CD4-positive, alpha-beta T cell treated with Interleukin-12 subunit alpha and Interleukin-12 subunit beta, for 1 hour (primary cell): ENCODE data around the gene LY9.

Source experiments
- DNase-seq: peaks from one replicate; pipeline ENCODE4 v3.0.0-alpha.2; 2020

The LY9 gene

GRCh38 chr1:160795951-160796383, at the start of gene LY9:
LY9 (plus strand) TSS chr1:160796174; CDS start chr1:160796188, 14 bp downstream.
- DNase-seq = peak; percentile 93

- DNase-seq = no peak
Observed at GRCh38 chr1:160746836-160747500, 49.0 kb upstream of the LY9 start.

- DNase-seq = no peak
Observed at GRCh38 chr1:160747717-160748116, 48.3 kb upstream of the LY9 start.

- DNase-seq = no peak
Observed at GRCh38 chr1:160748181-160748877, 47.6 kb upstream of the LY9 start.

GRCh38 chr1:160748878-160749269, 47.1 kb upstream of the LY9 start:
- no peak for DNase-seq

- DNase-seq = no peak
Observed at GRCh38 chr1:160750608-160751007, 45.4 kb upstream of the LY9 start.

GRCh38 chr1:160752406-160752805, 43.6 kb upstream of the LY9 start:
- no peak for DNase-seq

- DNase-seq = no peak
Observed at GRCh38 chr1:160752924-160753323, 43.0 kb upstream of the LY9 start.

GRCh38 chr1:160753594-160753993, 42.4 kb upstream of the LY9 start:
- DNase-seq = no peak

GRCh38 chr1:160755461-160755860, 40.5 kb upstream of the LY9 start:
- no peak for DNase-seq

GRCh38 chr1:160755911-160756848, 39.8 kb upstream of the LY9 start:
- peak; percentile 60 for DNase-seq

GRCh38 chr1:160756849-160757201, 39.1 kb upstream of the LY9 start:
- no peak for DNase-seq

- DNase-seq = no peak
Observed at GRCh38 chr1:160758521-160758920, 37.5 kb upstream of the LY9 start.

GRCh38 chr1:160759740-160760139, 36.2 kb upstream of the LY9 start:
- no peak for DNase-seq

- no peak for DNase-seq
Observed at GRCh38 chr1:160761046-160761445, 34.9 kb upstream of the LY9 start.

GRCh38 chr1:160761886-160762285, 34.1 kb upstream of the LY9 start:
- no peak for DNase-seq

GRCh38 chr1:160763993-160764392, 32.0 kb upstream of the LY9 start:
- no peak for DNase-seq

GRCh38 chr1:160767395-160768294, 28.3 kb upstream of the LY9 start:
- peak; percentile 39 for DNase-seq

- DNase-seq = peak; percentile 90
Observed at GRCh38 chr1:160768295-160768657, 27.7 kb upstream of the LY9 start.

- DNase-seq = no peak
Observed at GRCh38 chr1:160772331-160772730, 23.6 kb upstream of the LY9 start.

- no peak for DNase-seq
Observed at GRCh38 chr1:160773093-160773492, 22.9 kb upstream of the LY9 start.

GRCh38 chr1:160774886-160775719, 20.9 kb upstream of the LY9 start:
- no peak for DNase-seq
